GM12801 (cell line): Measurements from ENCODE around the gene FAM120B.

Experiments
- TF ChIP-seq, protein P1 (sequence below): IDR thresholded peaks from one replicate; pipeline ENCODE4 v1.5.1; 2011; ENCODE audit warnings: control low read depth; ENCODE audit not compliant: insufficient read length; ENCODE audit errors: extremely low read depth

Gene FAM120B

DNA sequence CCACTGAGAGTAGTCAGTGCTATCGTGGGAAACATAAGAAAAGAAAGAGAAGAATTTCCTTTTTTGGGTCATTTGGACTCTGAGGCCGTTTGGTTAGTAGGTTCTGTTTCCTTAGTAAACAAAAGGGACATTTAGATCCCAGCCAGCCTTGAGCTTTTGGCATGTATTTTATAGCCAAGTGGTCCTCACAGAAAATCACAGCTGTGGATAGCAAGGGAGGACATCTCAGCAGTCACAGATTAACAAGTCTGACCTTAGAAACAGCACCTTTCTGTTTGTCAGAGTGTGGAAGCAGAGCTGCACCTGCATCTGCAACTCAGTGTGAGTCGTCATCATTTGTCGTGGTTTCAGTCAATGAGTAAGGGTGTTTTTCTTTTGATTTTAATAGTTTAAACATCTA lies 40.5 kb downstream of the FAM120B start:
- TF ChIP-seq, protein P1, sequence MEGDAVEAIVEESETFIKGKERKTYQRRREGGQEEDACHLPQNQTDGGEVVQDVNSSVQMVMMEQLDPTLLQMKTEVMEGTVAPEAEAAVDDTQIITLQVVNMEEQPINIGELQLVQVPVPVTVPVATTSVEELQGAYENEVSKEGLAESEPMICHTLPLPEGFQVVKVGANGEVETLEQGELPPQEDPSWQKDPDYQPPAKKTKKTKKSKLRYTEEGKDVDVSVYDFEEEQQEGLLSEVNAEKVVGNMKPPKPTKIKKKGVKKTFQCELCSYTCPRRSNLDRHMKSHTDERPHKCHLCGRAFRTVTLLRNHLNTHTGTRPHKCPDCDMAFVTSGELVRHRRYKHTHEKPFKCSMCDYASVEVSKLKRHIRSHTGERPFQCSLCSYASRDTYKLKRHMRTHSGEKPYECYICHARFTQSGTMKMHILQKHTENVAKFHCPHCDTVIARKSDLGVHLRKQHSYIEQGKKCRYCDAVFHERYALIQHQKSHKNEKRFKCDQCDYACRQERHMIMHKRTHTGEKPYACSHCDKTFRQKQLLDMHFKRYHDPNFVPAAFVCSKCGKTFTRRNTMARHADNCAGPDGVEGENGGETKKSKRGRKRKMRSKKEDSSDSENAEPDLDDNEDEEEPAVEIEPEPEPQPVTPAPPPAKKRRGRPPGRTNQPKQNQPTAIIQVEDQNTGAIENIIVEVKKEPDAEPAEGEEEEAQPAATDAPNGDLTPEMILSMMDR: no peak

DNA sequence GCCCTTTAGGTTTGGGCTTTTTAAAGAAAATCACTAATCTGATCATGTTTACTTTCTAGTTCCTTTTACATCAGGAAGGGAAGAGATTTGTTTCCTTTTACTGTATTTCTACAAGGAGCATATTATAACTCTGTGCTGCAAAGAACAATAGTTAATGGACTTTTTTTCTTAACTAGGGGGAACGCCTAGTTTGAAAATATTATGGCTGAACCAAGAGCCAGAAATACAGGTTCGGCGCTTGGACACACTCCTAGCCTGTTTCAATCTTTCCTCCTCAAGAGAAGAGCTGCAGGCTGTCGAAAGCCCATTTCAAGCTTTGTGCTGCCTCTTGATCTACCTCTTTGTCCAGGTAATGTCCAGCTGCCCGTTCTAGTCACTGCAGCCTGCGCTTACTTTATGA lies 41.4 kb downstream of the FAM120B start:
- TF ChIP-seq, protein P1: no peak

DNA sequence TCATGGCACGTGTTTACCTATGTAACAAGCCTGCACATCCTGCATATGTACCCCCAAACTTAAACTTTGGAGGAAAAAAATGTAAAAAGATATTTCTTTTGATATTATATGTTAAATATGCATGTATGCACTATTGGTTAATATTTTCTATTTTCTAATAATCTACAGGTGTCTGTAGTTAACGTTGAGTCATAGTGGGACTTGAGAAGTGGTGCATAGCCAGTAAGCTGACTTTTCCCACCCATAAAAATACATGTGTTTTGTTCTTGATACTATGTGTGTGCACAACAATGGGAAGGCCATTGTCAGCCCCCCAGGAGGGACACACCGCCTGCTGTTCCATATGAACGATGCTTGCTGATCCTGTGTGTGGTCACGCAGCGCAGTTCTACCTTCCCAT lies 49.1 kb downstream of the FAM120B start:
- TF ChIP-seq, protein P1: no peak

DNA sequence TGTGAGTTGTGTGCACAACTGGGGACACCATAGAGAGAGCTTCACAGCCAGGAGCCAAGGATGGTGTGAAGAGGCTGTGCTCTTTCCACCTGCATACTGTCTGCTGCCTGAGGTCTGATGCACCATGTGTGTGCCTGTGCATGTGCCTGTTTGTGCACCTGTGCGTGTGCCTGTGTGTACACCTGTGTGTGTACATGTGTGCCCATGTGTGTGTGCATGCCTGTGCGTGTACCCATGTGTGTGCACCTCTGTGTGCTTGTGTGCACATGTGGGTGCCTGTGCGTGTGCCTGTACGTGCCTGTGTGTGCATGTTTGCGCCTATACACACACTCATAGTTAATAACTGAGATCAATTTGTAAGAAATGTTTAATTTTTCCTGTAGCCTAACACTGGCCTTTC lies 51.3 kb downstream of the FAM120B start:
- TF ChIP-seq, protein P1: no peak

DNA sequence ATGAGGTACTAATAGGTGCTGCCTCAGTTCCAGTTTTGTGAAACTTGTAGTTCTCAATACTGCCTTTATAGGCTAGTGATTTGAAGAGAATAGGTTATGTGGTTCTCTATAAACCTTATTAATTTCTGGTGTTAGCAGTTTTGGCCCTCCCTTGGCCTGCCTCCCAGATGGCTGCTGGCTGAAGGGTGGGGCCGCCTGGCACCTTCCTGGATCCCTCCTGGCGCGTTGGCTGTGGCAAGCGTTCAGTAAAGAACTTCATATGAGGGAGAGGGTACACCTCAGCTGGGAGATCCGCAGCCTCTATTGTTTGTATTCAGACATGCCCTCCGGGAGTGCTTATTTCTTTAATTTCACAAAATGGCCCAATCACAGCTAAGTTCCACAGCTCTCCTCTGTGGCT lies 51.9 kb downstream of the FAM120B start:
- TF ChIP-seq, protein P1: no peak

DNA sequence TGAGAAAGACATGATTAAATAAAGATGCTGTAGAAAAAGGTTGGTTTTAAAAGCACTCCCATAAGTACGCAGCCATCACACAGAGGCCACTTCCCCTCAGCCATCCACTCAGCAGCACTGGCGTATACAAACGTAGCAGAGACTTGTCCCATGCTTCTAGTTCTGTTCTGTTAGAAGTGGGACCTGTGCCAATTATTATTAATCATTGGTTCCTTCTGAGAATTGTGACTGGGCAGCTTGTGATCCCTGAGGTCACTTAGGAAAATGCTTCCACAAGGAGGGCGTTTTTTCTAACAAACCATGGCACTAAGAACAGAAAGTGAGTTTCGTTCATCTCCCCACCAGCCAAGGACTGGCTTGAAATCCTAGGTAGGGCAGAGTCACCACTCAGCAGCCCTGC lies 53.9 kb downstream of the FAM120B start:
- TF ChIP-seq, protein P1: no peak

DNA sequence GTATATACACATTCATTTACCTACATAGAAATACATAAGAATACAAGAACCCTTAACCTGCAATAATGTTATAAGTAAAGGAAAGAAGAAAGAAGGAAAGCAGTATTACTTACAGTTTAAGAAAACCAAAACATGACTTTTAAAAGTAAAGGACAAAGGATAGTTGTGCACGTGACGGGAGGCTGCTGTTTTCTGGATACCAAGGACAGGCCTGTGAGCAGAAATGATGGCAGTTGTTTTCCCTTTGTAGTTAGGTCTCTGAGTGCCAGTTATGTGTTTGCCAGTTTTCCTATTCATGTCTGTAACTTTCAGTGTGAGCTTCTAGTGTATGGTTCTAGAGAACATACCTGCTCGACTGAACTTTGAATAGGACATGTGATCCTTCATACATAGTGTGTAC lies 54.8 kb downstream of the FAM120B start:
- TF ChIP-seq, protein P1: no peak

DNA sequence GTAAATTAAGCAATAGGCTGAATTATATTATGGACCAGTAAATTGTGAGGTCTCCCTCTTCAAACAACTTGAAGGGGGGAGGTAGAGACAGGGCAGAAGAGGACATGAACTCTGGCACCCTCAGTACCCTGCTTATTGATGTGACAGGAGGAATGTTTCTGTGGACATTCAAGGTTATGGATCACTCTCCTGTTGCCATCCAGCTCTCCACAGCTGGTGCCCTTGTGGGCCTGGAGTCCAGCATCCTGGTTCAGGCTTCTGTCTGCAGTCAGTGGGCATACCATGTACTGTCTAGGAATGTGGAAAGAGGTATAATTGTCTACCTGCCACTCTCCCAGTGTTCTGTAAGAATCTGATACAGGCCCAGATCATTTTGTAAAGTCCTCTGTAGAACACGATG lies 55.6 kb downstream of the FAM120B start:
- TF ChIP-seq, protein P1: no peak
